NCI-H1436 (cell line): ENCODE data around the gene CYSRT1.

Experiments
- DNase-seq: peaks from one replicate; lab custom pipeline; 2025; lab: John Stamatoyannopoulos, UW

Gene CYSRT1

GRCh38 chr9:137190315-137190856 lies 34.6 kb upstream of the CYSRT1 start:
- DNase-seq: no peak

GRCh38 chr9:137191245-137191644 lies 33.7 kb upstream of the CYSRT1 start:
- no peak for DNase-seq

- DNase-seq: no peak
These were observed 33.1 kb upstream of the CYSRT1 start for GRCh38 chr9:137191691-137192447.

- DNase-seq: no peak
These were observed 32.6 kb upstream of the CYSRT1 start for GRCh38 chr9:137192448-137192780.

- no peak for DNase-seq
These were observed 32.1 kb upstream of the CYSRT1 start for GRCh38 chr9:137192859-137193258.

- no peak for DNase-seq
These were observed 31.2 kb upstream of the CYSRT1 start for GRCh38 chr9:137193771-137194170.

- no peak for DNase-seq
These were observed 30.6 kb upstream of the CYSRT1 start for GRCh38 chr9:137194388-137194787.

GRCh38 chr9:137194909-137195308 lies 30.1 kb upstream of the CYSRT1 start:
- DNase-seq: peak; percentile 21

GRCh38 chr9:137195525-137196220 lies 29.3 kb upstream of the CYSRT1 start:
- peak; percentile 91 for DNase-seq

GRCh38 chr9:137198051-137198901 lies 26.7 kb upstream of the CYSRT1 start:
- no peak for DNase-seq

GRCh38 chr9:137198902-137199283 lies 26.1 kb upstream of the CYSRT1 start:
- no peak for DNase-seq

GRCh38 chr9:137199411-137200121 lies 25.4 kb upstream of the CYSRT1 start:
- no peak for DNase-seq

- peak; percentile 100 for DNase-seq
These were observed 24.4 kb upstream of the CYSRT1 start, which contains the start of gene TPRN for GRCh38 chr9:137200311-137201204. TSS of gene TPRN (minus strand) at chr9:137200741. CDS start at chr9:137200711, 30 bp downstream.

- no peak for DNase-seq
These were observed 23.6 kb upstream of the CYSRT1 start for GRCh38 chr9:137201205-137201868.

GRCh38 chr9:137202966-137203365 lies 22.0 kb upstream of the CYSRT1 start:
- no peak for DNase-seq

- DNase-seq: no peak
These were observed 20.2 kb upstream of the CYSRT1 start for GRCh38 chr9:137204731-137205125.

- peak; percentile 80 for DNase-seq
These were observed 19.6 kb upstream of the CYSRT1 start, which contains the start of the genes NDOR1 and TMEM203 for GRCh38 chr9:137205126-137206069. TSS of gene NDOR1 (plus strand) at chr9:137205700. CDS start at chr9:137205778, 78 bp downstream. TSS of gene TMEM203 (minus strand) at chr9:137205648. CDS start at chr9:137205414, 234 bp downstream.

GRCh38 chr9:137206602-137207001 lies 18.4 kb upstream of the CYSRT1 start:
- no peak for DNase-seq

GRCh38 chr9:137211532-137211931 lies 13.4 kb upstream of the CYSRT1 start:
- no peak for DNase-seq
